Astrocyte of the cerebellum (primary cell): ENCODE measurements around the gene ZBTB1.
"Not testable (repeated sequence)": the region's sequence is repeated elsewhere in the genome, so short reads cannot be mapped to it uniquely, and the experiment has no call there.

ENCODE experiments used
- DNase-seq: peaks from one replicate; pipeline ENCODE4 v3.0.0-alpha.2; 2011; ENCODE audit warnings: low read depth
- H3K4me3 ChIP-seq: 2 replicates; pipeline ENCODE4 v1.5.1; 2011; ENCODE audit warnings: mild to moderate bottlenecking, low read depth, low read length, moderate library complexity
- in situ Hi-C: cut with HindIII; loops from 2 replicates; pipeline ENCODE4 v1.10.0; 2017; ENCODE audit warnings: low sequenced_read_pairs
- TF ChIP-seq, protein P1 (sequence below): IDR thresholded peaks from 2 replicates; pipeline ENCODE4 v1.5.1; 2012; ENCODE audit warnings: low read length, low read depth, moderate library complexity, mild to moderate bottlenecking; ENCODE audit errors: missing control alignments

The ZBTB1 gene

DNA sequence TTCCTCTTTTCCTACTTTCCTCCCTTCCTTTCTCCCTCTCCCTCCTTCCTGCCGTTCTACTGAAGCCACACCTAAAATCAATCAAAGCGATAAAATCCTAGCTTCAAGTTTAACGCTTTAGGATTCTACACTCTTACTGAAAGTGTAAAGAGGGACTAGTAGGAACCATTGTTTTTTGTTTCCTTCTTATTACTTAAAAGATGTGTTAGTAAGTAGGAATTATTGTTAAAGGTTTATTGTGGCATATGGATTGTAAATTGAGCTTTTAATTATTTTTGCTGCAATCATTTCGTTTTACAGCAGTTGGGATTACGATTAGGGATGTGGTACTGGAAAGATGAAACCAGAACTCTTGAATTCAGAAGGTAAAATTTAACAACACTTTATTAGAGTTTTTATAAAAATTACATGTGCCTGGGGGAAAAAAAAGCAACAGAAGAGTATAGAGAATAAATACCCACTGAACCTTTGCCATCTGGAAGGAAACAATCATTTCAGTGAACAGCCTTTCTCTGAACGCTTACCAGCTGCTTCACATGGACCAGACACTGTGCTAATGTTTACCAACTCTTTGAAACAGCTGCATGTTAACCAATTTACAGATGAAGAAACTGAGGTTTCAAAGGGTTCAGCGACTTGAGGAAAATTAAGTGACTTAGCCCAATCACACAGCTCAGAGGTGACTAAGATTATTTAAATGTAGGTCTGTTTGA is 46.2 kb downstream of the ZBTB1 start:
- H3K4me3 ChIP-seq, result no peak overlapping the region
- in situ Hi-C loops, result no loop called here
- TF ChIP-seq, protein P1, sequence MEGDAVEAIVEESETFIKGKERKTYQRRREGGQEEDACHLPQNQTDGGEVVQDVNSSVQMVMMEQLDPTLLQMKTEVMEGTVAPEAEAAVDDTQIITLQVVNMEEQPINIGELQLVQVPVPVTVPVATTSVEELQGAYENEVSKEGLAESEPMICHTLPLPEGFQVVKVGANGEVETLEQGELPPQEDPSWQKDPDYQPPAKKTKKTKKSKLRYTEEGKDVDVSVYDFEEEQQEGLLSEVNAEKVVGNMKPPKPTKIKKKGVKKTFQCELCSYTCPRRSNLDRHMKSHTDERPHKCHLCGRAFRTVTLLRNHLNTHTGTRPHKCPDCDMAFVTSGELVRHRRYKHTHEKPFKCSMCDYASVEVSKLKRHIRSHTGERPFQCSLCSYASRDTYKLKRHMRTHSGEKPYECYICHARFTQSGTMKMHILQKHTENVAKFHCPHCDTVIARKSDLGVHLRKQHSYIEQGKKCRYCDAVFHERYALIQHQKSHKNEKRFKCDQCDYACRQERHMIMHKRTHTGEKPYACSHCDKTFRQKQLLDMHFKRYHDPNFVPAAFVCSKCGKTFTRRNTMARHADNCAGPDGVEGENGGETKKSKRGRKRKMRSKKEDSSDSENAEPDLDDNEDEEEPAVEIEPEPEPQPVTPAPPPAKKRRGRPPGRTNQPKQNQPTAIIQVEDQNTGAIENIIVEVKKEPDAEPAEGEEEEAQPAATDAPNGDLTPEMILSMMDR, result no peak

GRCh38 chr14:64554556-64554955 is 50.0 kb downstream of the ZBTB1 start:
- in situ Hi-C loops, result no loop called here
- no peak for DNase-seq
- TF ChIP-seq, protein P1, result no peak
- no peak overlapping the region for H3K4me3 ChIP-seq

More for the DNA sequence above, 46.2 kb downstream of the ZBTB1 start:
- DNase-seq, result no peak

DNA sequence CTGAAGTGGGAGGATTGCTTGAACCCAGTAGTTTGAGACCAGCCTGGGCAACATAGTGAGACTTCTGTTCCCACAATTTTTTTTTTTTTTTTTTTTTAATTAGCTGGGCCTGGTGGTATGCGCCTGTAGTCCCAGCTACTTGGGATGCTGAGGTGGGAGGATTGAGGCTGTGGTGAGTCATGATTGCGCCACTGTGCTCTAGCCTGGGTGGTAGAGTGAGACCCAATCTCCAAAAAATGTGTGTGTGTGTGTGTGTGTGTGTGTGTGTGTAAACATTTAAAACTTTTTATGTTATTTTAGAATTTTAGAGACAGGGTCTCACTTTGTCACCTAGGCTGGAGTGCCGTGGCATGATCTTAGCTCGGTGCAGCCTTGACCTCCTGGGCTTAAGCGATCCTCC is 52.0 kb downstream of the ZBTB1 start:
- TF ChIP-seq, protein P1, result no peak
- no peak for DNase-seq
- H3K4me3 ChIP-seq, result no peak overlapping the region
- in situ Hi-C loops, result no loop called here

DNA sequence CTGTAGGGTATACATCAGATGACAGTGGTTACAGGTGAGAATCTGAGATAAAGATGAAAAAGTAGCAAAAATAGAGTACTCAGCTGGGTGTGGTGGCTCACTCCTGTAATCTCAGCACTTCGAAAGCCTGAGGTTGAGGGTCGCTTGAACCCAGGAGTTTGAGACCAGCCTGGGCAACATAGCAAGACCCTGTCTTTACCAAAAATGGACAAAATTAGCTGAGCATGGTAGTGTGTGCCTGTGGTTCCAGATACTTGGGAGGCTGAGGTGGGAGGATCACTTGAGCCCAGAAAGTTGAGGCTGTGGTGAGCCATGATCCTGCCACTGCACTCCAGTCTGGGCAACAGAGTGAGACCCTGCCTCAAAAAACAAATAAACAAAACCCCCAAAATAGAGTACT is 53.6 kb downstream of the ZBTB1 start:
- in situ Hi-C loops, result not testable (repeated sequence)

DNA sequence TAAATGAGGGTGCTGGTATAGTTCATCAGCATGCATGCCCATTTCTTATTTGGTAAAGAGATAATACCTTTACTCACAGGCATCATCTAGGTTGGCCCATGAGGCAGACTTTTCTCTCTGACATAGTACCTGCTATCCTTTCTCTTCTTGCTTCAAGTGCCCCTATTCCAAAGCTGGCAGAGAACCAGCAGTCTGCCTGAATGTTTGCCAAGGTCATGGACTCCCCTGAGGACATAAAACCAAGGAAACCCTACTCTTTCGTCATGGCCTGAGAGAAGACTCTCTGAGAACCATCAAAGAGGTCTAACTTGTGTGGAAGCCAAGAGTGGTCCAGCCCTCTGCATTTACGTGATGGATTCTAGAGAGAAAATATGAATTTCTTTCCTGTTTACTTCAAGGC is 57.1 kb downstream of the ZBTB1 start:
- TF ChIP-seq, protein P1, result no peak
- H3K4me3 ChIP-seq, result no peak overlapping the region
- DNase-seq, result no peak
- in situ Hi-C loops, result no loop called here

More for the DNA sequence above, 53.6 kb downstream of the ZBTB1 start:
- DNase-seq, H3K4me3 ChIP-seq: not testable (repeated sequence)

- no peak overlapping the region for H3K4me3 ChIP-seq
- no peak for DNase-seq
- in situ Hi-C loops, result no loop called here
- TF ChIP-seq, protein P1, result no peak
Observed at GRCh38 chr14:64562436-64562835, 57.9 kb downstream of the ZBTB1 start.

DNA sequence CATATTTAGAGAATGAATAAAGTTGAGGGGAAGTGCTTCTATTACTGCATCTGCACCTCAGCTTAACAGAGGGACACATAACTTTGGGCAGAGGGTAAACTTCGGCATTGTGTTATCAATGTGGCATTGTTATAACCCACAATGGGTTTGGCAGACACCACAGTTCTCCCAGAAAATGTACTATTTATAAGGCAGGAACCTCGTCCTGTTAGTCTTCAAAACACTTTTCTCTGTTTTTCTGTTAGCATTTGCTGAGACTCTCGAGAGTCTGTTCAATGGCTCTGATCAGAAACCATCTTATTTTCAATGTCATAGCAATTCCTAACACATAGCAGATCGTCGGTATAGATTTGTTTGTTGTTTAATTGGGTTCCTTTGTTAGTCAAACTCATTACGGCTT is 59.1 kb downstream of the ZBTB1 start:
- no peak for DNase-seq
- H3K4me3 ChIP-seq, result no peak overlapping the region
- TF ChIP-seq, protein P1, result no peak
- in situ Hi-C loops, result no loop called here
